Measurements from ENCODE around the gene BCDIN3D.

DNA sequence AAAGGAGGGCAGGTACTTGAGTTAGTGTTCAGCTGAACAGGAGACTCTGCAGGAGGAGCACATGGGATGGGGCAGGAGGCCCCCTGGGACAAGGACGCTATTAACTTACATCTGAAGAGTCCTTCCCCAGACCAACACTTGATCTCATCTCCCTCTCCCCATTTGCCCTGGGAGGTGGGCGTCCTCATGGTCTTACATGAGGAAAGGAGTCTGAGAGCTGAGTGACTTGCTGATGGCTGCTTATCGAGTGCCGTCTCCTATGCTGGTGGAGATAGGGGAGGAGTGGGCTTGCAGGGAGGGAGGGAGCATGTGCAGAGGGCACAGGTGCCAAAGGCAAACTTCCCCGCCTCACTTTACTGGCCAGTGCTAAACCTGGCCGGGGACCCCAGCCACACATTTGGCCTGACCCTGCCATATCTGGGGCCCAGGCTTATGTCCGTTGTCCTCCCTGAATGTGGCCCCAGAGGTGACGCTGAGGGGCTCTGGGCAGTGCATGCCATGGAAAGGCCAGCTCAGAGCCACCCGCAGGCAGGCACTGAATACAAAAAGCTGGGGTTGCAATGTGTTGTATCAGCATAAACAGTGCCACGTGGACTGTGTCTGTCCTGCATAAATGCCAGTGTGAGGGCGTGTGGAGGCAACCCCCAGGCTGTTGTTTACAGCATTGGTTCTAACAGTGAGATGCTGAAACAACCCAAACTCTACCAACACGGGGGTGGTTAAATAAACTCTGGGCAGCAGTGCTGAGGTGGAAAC is 31.4 kb upstream of the BCDIN3D start:
- TF ChIP-seq, protein P1, sequence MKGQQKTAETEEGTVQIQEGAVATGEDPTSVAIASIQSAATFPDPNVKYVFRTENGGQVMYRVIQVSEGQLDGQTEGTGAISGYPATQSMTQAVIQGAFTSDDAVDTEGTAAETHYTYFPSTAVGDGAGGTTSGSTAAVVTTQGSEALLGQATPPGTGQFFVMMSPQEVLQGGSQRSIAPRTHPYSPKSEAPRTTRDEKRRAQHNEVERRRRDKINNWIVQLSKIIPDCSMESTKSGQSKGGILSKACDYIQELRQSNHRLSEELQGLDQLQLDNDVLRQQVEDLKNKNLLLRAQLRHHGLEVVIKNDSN (IDR thresholded peaks at IDR 0.05; ENCODE audit: borderline replicate concordance, low read depth) = no peak
- TF ChIP-seq RAD21 (IDR thresholded peaks at IDR 0.05; ENCODE audit: low read length) (no peak), EP300 (IDR thresholded peaks at IDR 0.05; ENCODE audit: borderline replicate concordance in 1 of 2, low read depth in 1 of 2, low read length in 1 of 2) (no peak), CHD2 (IDR thresholded peaks at IDR 0.05; ENCODE audit: low read length, partially characterized antibody) (no peak), FOSL2 (IDR thresholded peaks at IDR 0.05; ENCODE audit: borderline replicate concordance, low read depth) (no peak), ELF1 (IDR thresholded peaks at IDR 0.05) (no peak), JUND (IDR thresholded peaks at IDR 0.05) (no peak)
- TF ChIP-seq, protein P2, sequence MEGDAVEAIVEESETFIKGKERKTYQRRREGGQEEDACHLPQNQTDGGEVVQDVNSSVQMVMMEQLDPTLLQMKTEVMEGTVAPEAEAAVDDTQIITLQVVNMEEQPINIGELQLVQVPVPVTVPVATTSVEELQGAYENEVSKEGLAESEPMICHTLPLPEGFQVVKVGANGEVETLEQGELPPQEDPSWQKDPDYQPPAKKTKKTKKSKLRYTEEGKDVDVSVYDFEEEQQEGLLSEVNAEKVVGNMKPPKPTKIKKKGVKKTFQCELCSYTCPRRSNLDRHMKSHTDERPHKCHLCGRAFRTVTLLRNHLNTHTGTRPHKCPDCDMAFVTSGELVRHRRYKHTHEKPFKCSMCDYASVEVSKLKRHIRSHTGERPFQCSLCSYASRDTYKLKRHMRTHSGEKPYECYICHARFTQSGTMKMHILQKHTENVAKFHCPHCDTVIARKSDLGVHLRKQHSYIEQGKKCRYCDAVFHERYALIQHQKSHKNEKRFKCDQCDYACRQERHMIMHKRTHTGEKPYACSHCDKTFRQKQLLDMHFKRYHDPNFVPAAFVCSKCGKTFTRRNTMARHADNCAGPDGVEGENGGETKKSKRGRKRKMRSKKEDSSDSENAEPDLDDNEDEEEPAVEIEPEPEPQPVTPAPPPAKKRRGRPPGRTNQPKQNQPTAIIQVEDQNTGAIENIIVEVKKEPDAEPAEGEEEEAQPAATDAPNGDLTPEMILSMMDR (IDR thresholded peaks at IDR 0.05) = no peak
- TF ChIP-seq, protein P3, sequence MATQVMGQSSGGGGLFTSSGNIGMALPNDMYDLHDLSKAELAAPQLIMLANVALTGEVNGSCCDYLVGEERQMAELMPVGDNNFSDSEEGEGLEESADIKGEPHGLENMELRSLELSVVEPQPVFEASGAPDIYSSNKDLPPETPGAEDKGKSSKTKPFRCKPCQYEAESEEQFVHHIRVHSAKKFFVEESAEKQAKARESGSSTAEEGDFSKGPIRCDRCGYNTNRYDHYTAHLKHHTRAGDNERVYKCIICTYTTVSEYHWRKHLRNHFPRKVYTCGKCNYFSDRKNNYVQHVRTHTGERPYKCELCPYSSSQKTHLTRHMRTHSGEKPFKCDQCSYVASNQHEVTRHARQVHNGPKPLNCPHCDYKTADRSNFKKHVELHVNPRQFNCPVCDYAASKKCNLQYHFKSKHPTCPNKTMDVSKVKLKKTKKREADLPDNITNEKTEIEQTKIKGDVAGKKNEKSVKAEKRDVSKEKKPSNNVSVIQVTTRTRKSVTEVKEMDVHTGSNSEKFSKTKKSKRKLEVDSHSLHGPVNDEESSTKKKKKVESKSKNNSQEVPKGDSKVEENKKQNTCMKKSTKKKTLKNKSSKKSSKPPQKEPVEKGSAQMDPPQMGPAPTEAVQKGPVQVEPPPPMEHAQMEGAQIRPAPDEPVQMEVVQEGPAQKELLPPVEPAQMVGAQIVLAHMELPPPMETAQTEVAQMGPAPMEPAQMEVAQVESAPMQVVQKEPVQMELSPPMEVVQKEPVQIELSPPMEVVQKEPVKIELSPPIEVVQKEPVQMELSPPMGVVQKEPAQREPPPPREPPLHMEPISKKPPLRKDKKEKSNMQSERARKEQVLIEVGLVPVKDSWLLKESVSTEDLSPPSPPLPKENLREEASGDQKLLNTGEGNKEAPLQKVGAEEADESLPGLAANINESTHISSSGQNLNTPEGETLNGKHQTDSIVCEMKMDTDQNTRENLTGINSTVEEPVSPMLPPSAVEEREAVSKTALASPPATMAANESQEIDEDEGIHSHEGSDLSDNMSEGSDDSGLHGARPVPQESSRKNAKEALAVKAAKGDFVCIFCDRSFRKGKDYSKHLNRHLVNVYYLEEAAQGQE (IDR thresholded peaks at IDR 0.05; ENCODE audit: low read depth, low read length) = no peak
